KBM-7 (cell line): Measurements from ENCODE around the gene PLA2G12A.
"Not testable (repeated sequence)": the region's sequence is repeated elsewhere in the genome, so short reads cannot be mapped to it uniquely, and the experiment has no call there.

ENCODE experiments used
- DNase-seq: peaks from one replicate; pipeline ENCODE4 v3.0.0-alpha.2; 2015
- in situ Hi-C: fragments of 300-500 bp; cut with MboI; formaldehyde crosslinking; loops from 2 replicates; pipeline ENCODE4 v1.14.3; 2020; ENCODE audit warnings: low sequenced_read_pairs, low pct_unique_long_range_greater_than_20kb, mixed read lengths

Gene PLA2G12A

DNA sequence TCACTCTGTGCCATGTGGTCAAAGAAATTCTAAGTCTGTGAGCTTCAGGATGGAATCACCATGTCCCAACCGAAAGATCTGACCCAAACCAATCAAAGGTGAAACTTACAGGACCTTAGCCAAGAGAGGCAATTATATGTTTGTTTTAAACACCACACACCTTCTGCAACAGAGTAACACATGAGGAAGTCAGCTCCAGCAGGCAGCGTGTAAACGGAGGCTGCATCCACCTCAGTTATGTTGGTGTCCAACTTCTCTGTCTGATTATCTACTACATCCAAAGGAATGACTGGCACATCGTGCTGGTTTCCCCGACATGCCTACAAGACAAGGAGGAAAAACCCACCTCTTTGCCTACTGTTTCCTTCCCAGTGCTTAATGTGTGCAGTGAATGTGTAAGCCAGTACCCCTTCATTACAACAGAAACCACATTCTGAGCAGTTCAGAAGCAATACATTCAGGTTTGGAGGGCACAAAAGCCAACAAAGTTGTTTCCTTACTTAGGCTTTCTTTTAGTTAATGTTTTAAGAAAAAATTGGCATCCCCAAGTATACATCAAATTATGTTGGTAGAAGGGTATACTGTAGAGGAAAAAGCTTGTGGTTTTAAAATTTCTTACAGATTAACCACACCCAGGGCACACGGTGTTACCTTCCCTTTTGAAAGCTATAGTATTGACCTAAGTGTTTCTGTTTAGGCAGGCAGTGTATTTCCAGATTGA is 39.0 kb downstream of the PLA2G12A start:
- DNase-seq = no peak
- in situ Hi-C loops = loop anchor here (25.0 kb wide), 1 partner anchor 254 kb away; the partner anchor contains the start of gene SEC24B

DNA sequence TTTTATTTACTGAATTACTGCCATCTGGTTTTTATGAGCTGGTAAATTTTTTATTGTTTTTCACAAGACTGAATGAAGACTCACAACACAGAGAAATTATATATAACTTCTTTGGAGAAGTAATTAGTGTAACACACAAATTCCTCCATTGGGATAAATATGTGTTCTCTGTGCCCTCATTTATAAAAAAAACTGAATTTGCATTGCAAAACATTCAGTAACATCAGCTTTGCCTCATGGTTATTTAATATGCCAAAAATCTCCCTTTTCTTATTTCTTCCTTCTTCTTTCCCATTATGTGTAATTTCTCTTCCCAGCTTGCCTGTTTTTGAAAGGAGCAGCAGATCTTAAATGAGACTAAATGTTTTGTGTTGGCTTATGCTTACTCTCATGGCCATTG is 45.1 kb downstream of the PLA2G12A start:
- in situ Hi-C loops = loop anchor here (25.0 kb wide), 1 partner anchor 247 kb away; the partner anchor contains the start of gene SEC24B
- DNase-seq = no peak

DNA sequence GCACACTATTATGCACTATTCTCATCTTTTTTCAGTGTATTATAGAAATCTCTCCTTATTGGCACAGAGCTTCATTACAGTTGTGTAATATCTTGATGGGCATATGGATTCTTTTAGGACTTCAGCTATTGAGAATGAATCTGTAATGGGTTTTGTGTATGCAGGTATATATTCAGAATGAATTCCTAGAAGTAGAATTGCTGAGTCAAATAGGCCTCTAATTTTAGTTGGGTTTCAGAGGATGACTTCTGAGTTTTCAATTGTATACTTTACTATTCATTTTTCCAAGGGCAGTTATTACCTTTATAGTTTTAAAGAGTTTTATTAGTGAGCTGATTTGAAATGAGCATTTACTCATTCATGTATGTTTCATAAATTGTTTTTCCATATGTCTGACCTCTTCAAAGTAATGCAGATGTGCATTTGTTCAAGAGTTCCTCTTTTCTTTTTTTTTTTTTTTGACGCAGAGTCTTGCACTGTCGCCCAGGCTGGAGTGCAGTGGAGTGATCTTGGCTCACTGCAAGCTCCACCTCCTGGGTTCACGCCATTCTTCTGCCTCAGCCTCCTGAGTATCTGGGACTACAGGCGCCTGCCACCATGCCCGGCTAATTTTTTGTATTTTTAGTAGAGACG is 46.1 kb downstream of the PLA2G12A start:
- in situ Hi-C loops = loop anchor here (25.0 kb wide), 1 partner anchor 246 kb away; the partner anchor contains the start of gene SEC24B

DNA sequence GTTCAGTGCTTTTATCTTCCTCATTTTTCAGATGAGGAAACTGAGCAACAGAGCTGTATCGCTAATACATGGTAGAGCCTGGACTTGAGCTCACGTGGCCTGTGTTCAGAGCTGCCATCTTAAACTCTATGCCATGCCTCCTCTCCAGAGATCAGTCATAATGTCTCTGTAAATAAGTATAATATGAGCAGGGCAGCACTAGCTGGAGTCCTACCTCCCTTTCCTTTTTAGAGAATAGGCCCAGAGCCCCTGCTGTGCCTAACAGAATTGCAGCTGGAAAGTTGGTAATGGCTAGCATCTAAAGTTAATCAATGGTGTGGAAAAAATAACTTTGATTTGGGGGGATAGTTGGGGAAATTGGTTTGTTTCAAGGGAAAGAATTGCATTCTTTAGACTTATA is 47.0 kb downstream of the PLA2G12A start:
- in situ Hi-C loops = loop anchor here (25.0 kb wide), 1 partner anchor 246 kb away; the partner anchor contains the start of gene SEC24B
- no peak for DNase-seq

More for the DNA sequence above, 46.1 kb downstream of the PLA2G12A start:
- DNase-seq = peak; percentile 35

DNA sequence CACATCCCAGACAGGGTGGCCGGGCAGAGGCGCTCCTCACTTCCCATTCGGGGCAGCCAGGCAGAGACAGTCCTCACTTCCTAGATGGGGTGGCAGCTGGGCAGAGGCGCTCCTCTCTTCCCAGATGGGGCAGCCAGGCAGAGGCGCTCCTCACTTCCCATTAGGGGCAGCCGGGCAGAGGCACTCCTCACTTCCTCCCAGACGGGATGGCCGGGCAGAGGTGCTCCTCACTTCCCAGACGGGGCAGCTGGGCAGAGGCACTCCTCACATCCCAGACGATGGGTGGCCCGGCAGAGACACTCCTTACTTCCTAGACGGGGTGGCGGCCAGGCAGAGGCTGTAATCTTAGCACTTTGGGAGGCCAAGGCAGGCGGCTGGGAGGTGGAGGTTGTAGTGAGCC is 50.9 kb downstream of the PLA2G12A start:
- not testable (repeated sequence) for DNase-seq
- in situ Hi-C loops = loop anchor here (25.0 kb wide), 1 partner anchor 242 kb away; the partner anchor contains the start of gene SEC24B

DNA sequence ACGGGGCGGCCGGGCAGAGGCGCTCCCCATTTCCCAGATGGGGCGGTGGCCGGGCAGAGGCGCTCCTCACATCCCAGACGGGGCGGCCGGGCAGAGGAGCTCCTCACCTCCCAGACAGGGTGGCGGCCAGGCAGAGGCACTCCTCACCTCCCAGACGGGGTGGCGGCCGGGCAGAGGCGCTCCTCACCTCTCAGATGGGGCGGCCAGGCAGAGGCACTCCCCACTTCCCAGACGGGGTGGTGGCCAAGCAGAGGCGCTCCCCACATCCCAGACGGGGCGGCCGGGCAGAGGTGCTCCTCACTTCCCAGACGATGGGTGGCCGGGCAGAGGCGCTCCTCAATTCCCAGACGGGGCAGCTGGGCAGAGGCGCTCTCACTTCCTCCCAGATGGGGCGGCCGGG is 51.4 kb downstream of the PLA2G12A start:
- in situ Hi-C loops = loop anchor here (25.0 kb wide), 1 partner anchor 241 kb away; the partner anchor contains the start of gene SEC24B
- DNase-seq = not testable (repeated sequence)

DNA sequence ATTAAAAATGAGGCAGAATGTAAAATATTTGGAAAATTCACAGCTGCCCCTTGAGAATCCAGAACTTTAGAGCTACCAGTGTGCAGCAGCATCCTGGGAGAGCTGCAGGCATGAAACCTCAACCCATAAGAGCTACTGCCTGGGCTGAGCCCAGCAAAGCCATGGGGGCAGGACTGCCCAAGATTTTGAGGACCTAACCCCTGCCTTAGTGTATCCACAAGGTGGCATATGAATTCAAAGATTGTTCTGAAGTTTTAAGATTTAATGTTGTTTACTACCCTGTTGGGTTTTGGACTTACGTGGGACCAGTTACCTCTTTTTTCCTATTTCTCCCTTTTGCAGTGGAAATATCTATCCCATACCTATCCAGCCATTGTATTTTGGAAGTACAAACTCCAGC is 53.0 kb downstream of the PLA2G12A start:
- no peak for DNase-seq
- in situ Hi-C loops = loop anchor here (25.0 kb wide), 1 partner anchor 240 kb away; the partner anchor contains the start of gene SEC24B

DNA sequence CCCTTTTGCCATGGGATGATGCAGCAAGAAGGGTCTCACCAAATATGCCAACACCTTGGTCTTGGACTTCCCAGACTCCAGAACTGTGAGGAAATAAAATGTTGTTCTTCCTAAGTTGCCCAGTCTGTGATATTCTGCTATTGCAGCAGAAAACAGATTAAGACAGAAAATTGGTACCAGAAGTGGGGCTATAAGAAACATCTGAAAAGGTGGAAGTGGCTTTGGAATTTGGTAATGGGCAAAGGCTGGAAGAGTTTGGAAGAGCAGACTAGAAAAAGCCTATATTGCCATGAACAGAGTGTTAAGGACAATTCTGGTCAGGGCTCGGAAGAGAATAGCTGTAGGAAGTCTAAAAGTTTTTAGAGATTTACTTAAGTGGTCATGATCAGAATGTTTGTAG is 54.0 kb downstream of the PLA2G12A start:
- no peak for DNase-seq
- in situ Hi-C loops = loop anchor here (25.0 kb wide), 1 partner anchor 239 kb away; the partner anchor contains the start of gene SEC24B

DNA sequence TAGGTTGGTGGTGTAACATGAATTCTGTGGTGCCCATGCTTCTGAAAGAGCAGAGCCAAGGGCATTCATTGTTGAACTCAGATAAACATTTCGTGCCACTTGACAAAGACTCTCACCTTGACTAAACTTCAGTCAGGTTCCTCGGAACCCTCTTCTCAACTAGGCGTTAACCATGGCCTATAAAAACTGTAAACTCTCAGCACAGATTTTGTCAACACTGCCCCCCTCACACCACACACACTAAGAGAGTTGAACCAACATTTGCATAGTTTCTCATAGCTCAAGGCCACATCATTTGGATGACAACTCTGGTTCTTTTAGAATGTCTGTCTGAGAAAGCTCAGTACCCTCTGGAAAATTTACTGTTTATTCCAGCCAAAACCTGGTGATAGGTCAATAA is 54.7 kb downstream of the PLA2G12A start:
- in situ Hi-C loops = loop anchor here (25.0 kb wide), 1 partner anchor 238 kb away; the partner anchor contains the start of gene SEC24B
- DNase-seq = no peak

DNA sequence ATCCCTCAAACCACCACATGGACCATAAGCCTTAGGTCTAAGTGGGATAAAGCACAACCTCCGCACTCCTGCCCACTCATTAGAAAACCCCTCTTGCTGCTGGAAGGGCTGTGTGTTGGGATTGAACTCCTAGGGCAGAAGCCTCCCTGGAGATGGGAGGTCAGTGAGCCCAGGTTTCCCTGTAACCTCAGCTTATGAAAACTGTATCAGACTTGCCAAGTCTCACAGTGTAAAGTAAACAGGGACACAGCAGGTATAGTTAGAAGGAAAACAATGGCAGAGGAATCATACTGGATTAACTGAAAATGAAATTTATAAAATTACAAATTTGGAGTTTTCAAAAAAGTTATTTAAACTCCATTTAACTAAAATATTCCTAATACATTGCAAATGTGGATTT is 56.6 kb downstream of the PLA2G12A start:
- in situ Hi-C loops = no loop called here
- no peak for DNase-seq

DNA sequence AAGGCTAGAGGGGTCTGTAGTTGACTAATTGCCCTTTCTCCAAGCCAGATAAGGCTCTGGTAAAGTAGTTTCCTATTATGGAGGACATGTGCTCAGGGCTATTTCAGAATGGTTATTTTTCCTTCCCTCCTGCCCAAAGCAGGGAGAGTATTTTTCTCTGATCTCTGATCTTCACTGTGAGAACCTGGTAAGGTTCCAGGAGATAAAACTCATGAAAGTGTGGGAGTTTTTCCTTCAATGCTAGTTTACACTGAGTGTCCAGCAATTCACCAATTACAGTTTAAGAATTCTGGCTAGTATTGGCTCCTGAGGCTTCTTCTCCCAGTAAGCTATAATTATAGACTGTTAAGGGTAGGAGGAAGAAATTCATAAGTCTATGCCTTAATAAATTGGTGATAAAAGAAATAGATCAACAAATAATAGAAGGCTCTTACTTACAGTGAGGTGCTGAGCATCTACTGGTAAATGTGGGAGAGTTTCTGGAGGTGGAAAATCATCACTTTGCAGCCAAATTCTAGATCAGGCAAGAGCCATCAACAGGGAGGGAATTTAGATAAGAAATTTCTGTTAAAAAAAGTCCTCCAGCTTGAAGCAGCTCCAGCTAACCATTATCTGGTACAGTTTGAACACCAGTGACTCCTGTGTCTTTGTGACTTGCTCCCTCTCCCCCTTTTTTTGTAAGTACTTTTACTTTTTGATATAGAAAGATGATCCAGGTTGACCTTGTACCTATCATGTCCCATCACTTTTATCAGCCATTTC is 57.5 kb downstream of the PLA2G12A start:
- no peak for DNase-seq
- in situ Hi-C loops = no loop called here

DNA sequence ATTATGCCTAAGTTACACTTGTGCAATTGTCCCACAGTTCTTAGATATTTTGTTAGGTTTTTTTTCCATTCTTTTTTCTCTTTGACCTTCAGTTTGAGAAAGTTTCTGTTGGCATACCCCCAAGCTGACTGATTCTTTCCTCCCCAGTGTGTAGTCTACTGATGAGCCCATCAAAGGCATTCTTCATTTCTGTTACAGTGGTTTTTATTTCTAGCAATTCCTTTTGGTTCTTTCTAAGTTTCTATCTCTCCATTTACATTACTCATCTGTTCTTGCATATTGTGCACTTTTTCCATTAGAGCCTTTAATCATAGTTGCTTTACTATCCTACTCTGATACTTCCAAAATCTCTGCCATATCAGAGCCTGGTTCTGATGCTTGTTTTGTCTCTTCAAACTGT is 58.5 kb downstream of the PLA2G12A start:
- in situ Hi-C loops = no loop called here
- no peak for DNase-seq

DNA sequence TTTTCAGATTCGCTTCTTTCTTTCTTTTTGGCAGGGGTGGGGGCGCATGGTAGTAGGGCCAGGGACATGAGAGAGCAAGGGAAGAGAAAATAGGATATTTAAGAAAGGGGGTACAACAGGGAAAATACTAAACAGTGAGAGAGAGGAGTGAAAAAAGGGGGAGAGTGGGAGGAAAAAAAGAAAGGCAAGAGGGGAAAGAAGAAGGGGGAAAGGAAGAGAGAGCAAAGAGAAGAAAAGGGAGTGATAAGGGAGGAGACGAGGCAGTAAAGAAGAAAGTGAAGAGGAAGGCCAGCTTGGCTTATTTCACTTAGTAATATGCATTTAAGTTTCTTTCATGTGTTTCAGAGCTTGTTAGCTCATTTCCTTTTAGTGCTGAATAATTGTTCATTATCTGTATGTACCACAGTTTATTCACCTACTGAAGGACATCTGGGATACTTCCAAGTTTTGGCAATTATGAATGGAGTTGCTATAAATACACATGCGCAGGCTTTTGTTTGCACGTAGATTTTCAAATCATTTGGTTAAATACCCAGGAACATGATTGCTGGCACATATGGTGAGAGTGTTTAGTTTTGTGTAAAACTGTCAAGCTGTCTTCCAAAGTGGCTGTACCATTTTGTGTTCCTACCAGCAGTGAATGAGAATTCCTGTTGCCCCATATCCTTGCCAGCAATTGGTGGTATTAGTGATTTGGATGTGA is 63.9 kb downstream of the PLA2G12A start:
- in situ Hi-C loops = no loop called here
- DNase-seq = no peak

DNA sequence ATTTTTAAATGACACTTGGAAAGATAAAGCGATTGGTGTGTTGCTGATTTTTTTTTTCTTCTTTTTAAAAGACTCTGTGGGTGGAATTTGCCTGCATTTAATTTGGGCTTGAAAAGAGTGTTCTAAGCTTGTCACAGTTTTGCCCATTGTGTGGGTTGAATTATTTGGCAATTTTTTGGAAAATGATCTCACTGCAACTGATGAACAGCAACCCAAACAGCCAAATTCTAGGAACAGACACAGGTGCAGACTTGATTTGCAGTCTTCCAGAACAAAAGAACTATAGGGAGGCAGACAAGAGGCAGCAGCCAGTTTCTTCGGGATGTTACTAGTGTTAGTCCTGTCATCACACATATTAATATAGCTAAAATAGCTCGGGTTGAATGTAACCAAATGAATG is 67.1 kb downstream of the PLA2G12A start:
- no peak for DNase-seq
- in situ Hi-C loops = no loop called here

DNA sequence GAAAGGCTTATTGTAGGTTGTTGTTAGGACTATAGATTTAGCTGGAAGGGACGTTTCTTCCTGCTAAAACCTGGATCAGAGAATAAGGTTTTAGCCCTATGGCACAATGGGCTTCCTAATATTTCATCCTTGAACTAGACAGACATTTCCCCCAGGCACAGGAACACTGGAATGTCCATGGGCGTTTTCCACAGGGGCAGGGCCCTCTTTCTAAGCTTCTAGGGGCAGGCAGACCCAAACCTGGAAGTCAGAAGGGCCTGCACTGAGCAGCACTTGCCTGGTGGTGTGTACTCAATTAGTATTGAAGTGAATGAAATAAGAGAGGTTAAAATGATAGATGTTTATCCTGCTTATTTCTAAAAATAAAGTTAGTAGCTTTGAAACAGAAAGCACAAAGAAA is 67.8 kb downstream of the PLA2G12A start:
- in situ Hi-C loops = no loop called here

More for the DNA sequence above, 67.8 kb downstream of the PLA2G12A start:
- DNase-seq = no peak
